PC-9 (cell line): ENCODE data around the gene NPPB. TPM values are rescaled to one million over a fixed set of nuclear protein-coding genes. Genes with fewer than 3 reads are reported as not detected.

Experiments
- BruUV-seq: library from RNA; stranded (reverse); fragments of 400-500 nt; replicated peaks from 2 replicates; lab custom pipeline; 2021; lab: Mats Ljungman, UMichigan
- CTCF ChIA-PET: fragments of 300-600 bp; sonication (Branson Sonifier 250); formaldehyde crosslinking; loops from one replicate; lab custom pipeline; 2022; ENCODE audit warnings: antibody characterized with exemption; lab: Charles Lee
- POLR2A ChIA-PET: fragments of 300-600 bp; sonication (Branson Sonifier 250); formaldehyde crosslinking; loops from one replicate; lab custom pipeline; 2022; ENCODE audit warnings: antibody characterized with exemption; ENCODE audit not compliant: unreplicated experiment; lab: Charles Lee
- DNase-seq, 2 experiments: peaks; one replicate each; pipeline versions ENCODE4 v3.0.0 to v3.0.0-alpha.2; 2015 to 2022; ENCODE audit warnings: mixed read lengths in 1 of 2
- H2AFZ ChIP-seq: fragments of 200-600 bp; sonication (generic); 2 replicates; pipeline ENCODE4 v1.8.1; 2017; ENCODE audit warnings: antibody characterized with exemption
- H3F3A ChIP-seq: fragments of 200-600 bp; sonication (generic); 2 replicates; pipeline ENCODE4 v1.8.1; 2017; ENCODE audit warnings: antibody characterized with exemption, mild to moderate bottlenecking, low read depth; ENCODE audit not compliant: insufficient read depth
- H3K27ac ChIP-seq: fragments of 200-600 bp; sonication (generic); 2 replicates; pipeline ENCODE4 v1.6.1; 2016; ENCODE audit warnings: mixed run types
- H3K27me3 ChIP-seq: fragments of 200-600 bp; sonication (generic); 2 replicates; pipeline ENCODE4 v1.6.1; 2016; ENCODE audit warnings: low read depth, mixed run types; ENCODE audit not compliant: insufficient read depth
- H3K36me3 ChIP-seq: fragments of 200-600 bp; sonication (generic); 2 replicates; pipeline ENCODE4 v1.6.1; 2016; ENCODE audit warnings: low read depth, mixed run types
- H3K4me1 ChIP-seq: fragments of 200-600 bp; sonication (generic); replicated peaks from 2 replicates; pipeline ENCODE4 v1.6.1; 2016; ENCODE audit warnings: mixed run types; ENCODE audit not compliant: insufficient read depth
- H3K4me2 ChIP-seq: fragments of 200-600 bp; sonication (generic); 2 replicates; pipeline ENCODE4 v1.6.1; 2017; ENCODE audit warnings: mixed run types
- H3K4me3 ChIP-seq: fragments of 200-600 bp; sonication (generic); 2 replicates; pipeline ENCODE4 v1.6.1; 2016; ENCODE audit warnings: mixed run types
- H3K79me2 ChIP-seq: fragments of 200-600 bp; sonication (generic); 2 replicates; pipeline ENCODE4 v1.6.1; 2017; ENCODE audit warnings: low read depth, mixed run types
- H3K9me2 ChIP-seq: fragments of 200-600 bp; sonication (generic); 2 replicates; pipeline ENCODE4 v1.8.1; 2017; ENCODE audit warnings: mild to moderate bottlenecking; ENCODE audit not compliant: insufficient read depth
- H3K9me3 ChIP-seq: fragments of 200-600 bp; sonication (generic); 2 replicates; pipeline ENCODE4 v1.8.1; 2016; ENCODE audit warnings: low read depth; ENCODE audit not compliant: insufficient read depth
- H4K20me1 ChIP-seq: fragments of 200-600 bp; sonication (generic); 2 replicates; pipeline ENCODE4 v1.8.1; 2017; ENCODE audit not compliant: insufficient read depth
- CTCF ChIP-seq: fragments of 200-600 bp; sonication (generic); conservative IDR thresholded peaks from 2 replicates; pipeline ENCODE4 v1.6.1; 2017; ENCODE audit warnings: mixed run types, antibody characterized with exemption, mild to moderate bottlenecking, moderate library complexity
- EZH2 ChIP-seq: fragments of 200-600 bp; sonication (generic); IDR thresholded peaks from 2 replicates; pipeline ENCODE4 v1.8.0; 2017; ENCODE audit warnings: antibody characterized with exemption, low read depth
- intact Hi-C: fragments of 100-400 bp; cut with micrococcal nuclease; formaldehyde crosslinking; loops from one replicate; pipeline ENCODE4 v1.10.0; 2022; ENCODE audit not compliant: unreplicated experiment
- total RNA-seq: library from RNA; stranded (reverse); gene quantifications from 2 replicates; pipeline ENCODE4 v1.2.3, GENCODE V29; 2021

Gene NPPB
- total RNA-seq, 1 experiment from 2014 or later, result not detected

DNA sequence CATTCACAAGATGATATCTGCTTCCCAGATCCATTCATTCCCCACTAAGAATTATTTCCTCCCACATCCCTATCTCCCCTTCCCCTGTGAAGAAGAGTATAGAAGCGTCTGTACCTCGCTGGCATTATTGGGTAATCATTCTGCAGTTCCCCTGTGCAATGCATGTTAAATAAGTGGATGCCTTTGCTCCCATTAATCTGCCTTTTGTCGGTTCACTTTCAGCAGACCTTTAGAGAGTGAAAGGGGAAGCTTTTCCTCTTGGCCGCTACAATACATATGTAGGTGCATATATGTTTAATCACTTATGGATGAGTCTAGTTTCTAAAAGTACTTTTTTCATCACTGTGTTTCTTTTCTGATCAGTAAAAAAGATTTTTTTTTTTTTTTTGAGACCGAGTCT is 45.7 kb downstream of the NPPB start:
- intact Hi-C loops, result no loop called here
- H3K27ac ChIP-seq, result no peak overlapping the region
- H3F3A ChIP-seq, result no peaks in the 10 kb centered on the region
- H3K4me3 ChIP-seq, result no peak overlapping the region
- DNase-seq, result no peak
- ChIA-PET POLR2A (no interaction called here), CTCF (no interaction called here)
- H3K4me2 ChIP-seq, result no peak overlapping the region
- no peaks in the 10 kb centered on the region for H3K27me3 ChIP-seq
- peaks cover 13% of the 10 kb centered on the region for H3K79me2 ChIP-seq
- 0 out of 2 replicates have a peak, but pooled peaks cover 2% of the 10 kb centered on the region for H3K4me1 ChIP-seq
- H3K9me2 ChIP-seq, result no peaks in the 10 kb centered on the region
- no peaks in the 10 kb centered on the region for H4K20me1 ChIP-seq
- no peak overlapping the region for H2AFZ ChIP-seq
- TF ChIP-seq CTCF (no peak), EZH2 (no peak)
- no peaks in the 10 kb centered on the region for H3K9me3 ChIP-seq
- no peaks in the 10 kb centered on the region for H3K36me3 ChIP-seq
- BruUV-seq, result no TSS peak

Other genes with a start within 250 kb of the NPPB start
- 40.3 and 74.0 TPM in 2 replicates for gene FBXO2, start 204.5 kb downstream of the NPPB start, total RNA-seq
- 31.9 and 32.4 TPM in 2 replicates for gene FBXO44, start 204.1 kb downstream of the NPPB start, total RNA-seq
- 4.4 and 7.1 TPM in 2 replicates for gene FBXO6, start 194.7 kb downstream of the NPPB start, total RNA-seq
- gene MAD2L2, start 177.8 kb downstream of the NPPB start, total RNA-seq, result 52.9 and 58.9 TPM in 2 replicates
- gene DRAXIN, start 167.2 kb downstream of the NPPB start, total RNA-seq, result not detected in 2 replicates
- 75.5 and 77.7 TPM in 2 replicates for gene AGTRAP, start 122.8 kb downstream of the NPPB start, total RNA-seq
- gene C1orf167, start 96.8 kb downstream of the NPPB start, total RNA-seq, result not detected in 2 replicates
- gene MTHFR, start 53.0 kb downstream of the NPPB start, total RNA-seq, result 15.8 and 22.2 TPM in 2 replicates
- gene CLCN6, start 52.8 kb downstream of the NPPB start, total RNA-seq, result 14.8 and 16.7 TPM in 2 replicates
- gene NPPA, start 11.2 kb downstream of the NPPB start, total RNA-seq, result not detected in 2 replicates
- 38.7 and 44.2 TPM in 2 replicates for gene KIAA2013, start 67.5 kb upstream of the NPPB start, total RNA-seq
- gene PLOD1, start 75.8 kb upstream of the NPPB start, total RNA-seq, result 64.1 and 65.0 TPM in 2 replicates
- gene MFN2, start 121.5 kb upstream of the NPPB start, total RNA-seq, result 54.2 and 72.6 TPM in 2 replicates
- 25.9 and 28.3 TPM in 2 replicates for gene MIIP, start 160.6 kb upstream of the NPPB start, total RNA-seq
- gene TNFRSF8, start 204.4 kb upstream of the NPPB start, total RNA-seq, result not detected in 2 replicates